Measurements from ENCODE around the gene NT5DC1. TPM values are rescaled to one million over a fixed set of nuclear protein-coding genes. Genes with fewer than 3 reads are reported as not detected.
A peak's percentile ranks its signal among the peaks of the same experiment; 100 is the strongest.
"Not testable (repeated sequence)": the region's sequence is repeated elsewhere in the genome, so short reads cannot be mapped to it uniquely, and the experiment has no call there.

NT5DC1 gene
- total RNA-seq, 1 experiment from 2014 or later = 37.7 TPM

DNA sequence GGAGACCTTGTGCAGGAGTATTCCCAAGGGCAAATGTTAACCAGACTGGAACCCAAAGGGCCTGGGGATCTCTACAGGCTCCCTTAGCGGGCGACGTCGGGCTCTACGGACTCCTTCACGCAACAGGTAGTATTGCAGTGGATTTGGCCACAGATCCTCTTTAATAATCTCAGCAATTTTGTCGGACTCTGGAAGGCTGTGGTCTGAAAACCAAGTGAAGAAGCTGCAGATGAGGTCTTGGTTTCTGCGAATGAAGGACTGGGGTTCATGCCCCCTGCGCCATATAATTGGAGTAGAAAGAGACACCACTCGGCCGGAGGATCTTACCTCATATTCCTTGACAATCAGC is 177.8 kb downstream of the NT5DC1 start:
- no peak for DNase-seq (ENCODE audit: low read depth, low spot score)
- in situ Hi-C loops (cut with HindIII; ENCODE audit: low pct_unique_long_range_greater_than_20kb, low sequenced_read_pairs) = no loop called here

DNA sequence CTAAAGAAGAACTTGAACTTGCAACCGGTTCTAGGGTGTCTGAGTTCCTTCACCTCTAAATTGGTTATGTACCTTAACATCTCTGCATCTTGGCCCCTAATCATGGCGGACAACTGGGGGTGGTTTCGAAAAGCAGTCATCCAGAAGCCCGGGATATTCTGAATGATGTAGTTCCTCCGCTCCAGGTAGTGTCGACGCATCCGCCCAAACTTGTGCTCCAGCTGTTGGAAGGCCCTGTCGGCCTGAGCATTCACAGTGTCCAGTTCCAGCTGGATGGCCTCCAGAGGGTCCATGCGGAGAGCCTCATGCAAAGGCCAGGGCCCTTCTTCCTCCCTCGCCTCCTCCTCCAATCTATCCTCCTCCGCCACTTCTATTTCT is 178.2 kb downstream of the NT5DC1 start:
- DNase-seq (ENCODE audit: low read depth, low spot score) = no peak
- in situ Hi-C loops (cut with HindIII; ENCODE audit: low pct_unique_long_range_greater_than_20kb, low sequenced_read_pairs) = no loop called here

DNA sequence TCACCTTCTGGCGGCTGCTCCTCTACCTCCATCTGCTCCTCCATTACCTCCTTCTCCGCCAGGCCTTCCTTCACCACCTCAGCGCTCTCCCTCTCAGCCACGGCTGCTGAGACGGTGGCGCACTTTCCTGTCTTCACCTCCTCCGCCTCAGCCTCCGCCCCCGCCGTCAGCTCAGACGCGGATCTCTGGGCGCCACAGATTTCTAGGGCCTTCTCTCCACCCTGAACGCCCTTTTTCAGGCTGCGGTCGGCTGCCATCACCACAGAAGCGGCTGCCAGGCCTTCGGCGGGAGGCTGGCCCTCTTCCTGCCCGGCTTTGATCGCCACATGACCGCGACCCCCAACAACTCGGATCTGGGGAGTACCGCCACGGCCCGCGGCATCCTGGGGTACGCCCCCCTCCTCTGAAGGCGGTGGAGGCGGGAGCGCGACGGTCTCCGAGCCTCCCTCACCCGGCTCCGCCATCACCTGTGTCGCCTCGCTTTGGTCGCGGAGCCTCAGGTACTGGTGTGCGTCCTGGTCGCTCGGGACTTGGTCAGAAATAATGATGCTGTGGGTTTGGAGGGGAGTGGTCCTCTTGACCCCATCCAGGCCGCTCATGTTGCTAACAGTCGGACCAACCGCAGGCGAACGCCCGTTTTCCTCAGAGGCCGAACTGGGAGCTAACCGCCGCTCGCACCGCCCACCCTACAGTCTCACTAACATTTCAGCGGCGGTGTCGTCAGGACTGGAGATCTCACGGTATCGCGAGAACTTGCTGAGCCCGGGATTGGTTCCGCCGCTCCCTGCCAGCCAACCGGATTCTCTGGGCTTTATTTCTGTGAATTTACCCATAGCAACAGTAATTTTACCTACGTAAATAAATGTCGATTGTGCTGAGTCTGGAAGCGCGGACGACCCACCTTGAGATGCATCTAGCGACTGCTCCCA is 178.8 kb downstream of the NT5DC1 start, which contains the start of gene TSPYL1:
Gene TSPYL1 (minus strand): TSS at position 699 of the 929 bp plus-strand sequence. CDS start 100 bp downstream, at position 599.
- in situ Hi-C loops (cut with HindIII; ENCODE audit: low pct_unique_long_range_greater_than_20kb, low sequenced_read_pairs) = no loop called here
- DNase-seq (ENCODE audit: low read depth, low spot score) = peak; percentile 96

DNA sequence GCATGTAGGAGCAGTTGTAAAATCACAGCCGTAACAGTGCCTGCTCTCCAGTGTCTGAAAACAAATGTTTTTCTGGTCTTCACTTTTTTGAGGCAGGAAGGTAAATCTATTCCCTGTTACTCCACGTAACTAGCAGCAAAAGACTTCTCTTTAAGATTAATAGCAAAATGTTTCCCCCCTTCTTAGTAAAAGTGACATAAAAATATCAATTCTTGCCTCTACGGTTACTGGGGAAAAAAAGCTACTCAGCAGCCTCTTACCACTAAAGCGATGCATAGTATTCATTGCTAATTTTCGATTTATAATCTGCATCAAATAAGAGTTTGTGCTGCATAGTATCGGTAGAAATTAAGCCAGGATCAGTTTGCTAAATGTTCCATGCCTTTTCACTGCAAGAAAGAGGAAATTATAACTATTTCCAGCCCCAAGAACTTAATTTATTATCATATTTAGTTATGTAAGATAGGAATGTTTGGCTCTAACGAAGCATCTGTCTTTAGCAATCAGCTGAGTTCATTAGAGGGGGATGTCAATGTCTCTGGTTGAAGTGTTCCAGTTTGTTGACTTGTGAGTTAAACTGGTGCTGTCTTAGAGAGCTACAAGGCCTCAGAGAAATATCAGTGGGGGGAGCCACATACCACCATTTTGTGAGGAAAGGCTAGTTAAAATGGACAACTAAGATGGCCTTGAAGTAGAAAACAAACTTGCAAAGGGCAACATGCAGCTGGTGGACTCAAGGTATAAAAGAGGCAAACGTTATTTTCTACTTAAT is 179.7 kb downstream of the NT5DC1 start:
- no peak for DNase-seq (ENCODE audit: low read depth, low spot score)
- in situ Hi-C loops (cut with HindIII; ENCODE audit: low pct_unique_long_range_greater_than_20kb, low sequenced_read_pairs) = no loop called here

DNA sequence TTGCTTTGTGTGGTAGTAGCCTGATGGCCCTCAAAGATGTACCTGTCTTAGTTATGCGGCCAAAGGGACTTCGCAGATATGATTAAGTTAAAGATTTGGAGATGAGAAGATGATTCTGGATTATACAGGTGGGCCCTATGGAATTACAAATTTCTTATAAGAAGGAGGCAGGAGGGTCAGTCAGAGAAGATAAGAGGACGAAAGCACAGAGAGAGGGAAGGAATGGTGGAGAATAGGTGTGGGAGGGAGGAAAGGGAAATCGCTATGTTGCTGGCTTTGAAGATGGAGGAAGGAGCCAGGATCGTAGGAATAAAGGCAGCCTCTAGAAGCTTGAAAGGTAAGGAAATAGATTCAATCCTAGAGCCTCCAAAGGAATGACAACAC is 180.3 kb downstream of the NT5DC1 start:
- no peak for DNase-seq (ENCODE audit: low read depth, low spot score)
- in situ Hi-C loops (cut with HindIII; ENCODE audit: low pct_unique_long_range_greater_than_20kb, low sequenced_read_pairs) = no loop called here

- DNase-seq (ENCODE audit: low read depth, low spot score) = no peak
- in situ Hi-C loops (cut with HindIII; ENCODE audit: low pct_unique_long_range_greater_than_20kb, low sequenced_read_pairs) = no loop called here
Observed at GRCh38 chr6:116282698-116283097, 182.0 kb downstream of the NT5DC1 start.

DNA sequence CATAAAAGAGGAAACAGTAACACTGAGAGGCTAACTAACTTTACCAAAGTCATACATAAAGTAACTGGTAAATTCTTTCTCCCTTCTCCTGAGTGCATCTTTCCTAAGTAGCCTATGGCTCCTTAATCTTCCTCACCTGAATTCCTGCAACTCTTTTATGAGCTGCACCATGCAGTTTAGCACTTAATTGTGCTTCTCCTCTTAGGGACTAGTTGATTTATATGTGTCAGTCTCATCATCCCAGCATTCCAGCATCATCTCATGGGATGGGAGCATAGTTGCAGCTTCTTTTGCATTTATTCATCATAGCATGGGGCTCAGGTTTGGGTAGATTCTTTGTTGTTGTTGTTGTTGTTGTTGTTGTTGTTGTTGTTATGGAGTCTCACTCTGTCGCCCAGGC is 182.5 kb downstream of the NT5DC1 start:
- DNase-seq (ENCODE audit: low read depth, low spot score) = no peak
- in situ Hi-C loops (cut with HindIII; ENCODE audit: low pct_unique_long_range_greater_than_20kb, low sequenced_read_pairs) = no loop called here

DNA sequence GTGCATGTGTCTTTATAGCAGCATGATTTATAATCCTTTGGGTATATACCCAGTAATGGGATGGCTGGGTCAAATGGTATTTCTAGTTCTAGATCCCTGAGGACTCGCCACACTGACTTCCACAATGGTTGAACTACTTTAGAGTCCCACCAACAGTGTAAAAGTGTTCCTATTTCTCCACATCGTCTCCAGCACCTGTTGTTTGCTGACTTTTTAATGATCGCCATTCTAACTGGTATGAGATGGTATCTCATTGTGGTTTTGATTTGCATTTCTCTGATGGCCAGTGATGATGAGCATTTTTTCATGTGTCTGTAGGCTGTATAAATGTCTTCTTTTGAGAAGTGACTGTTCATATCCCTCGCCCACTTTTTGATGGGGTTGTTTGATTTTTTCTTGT is 184.3 kb downstream of the NT5DC1 start:
- in situ Hi-C loops (cut with HindIII; ENCODE audit: low pct_unique_long_range_greater_than_20kb, low sequenced_read_pairs); DNase-seq (ENCODE audit: low read depth, low spot score): not testable (repeated sequence)

- in situ Hi-C loops (cut with HindIII; ENCODE audit: low pct_unique_long_range_greater_than_20kb, low sequenced_read_pairs) = no loop called here
- DNase-seq (ENCODE audit: low read depth, low spot score) = no peak
Observed at GRCh38 chr6:116286773-116287358, 186.2 kb downstream of the NT5DC1 start.

DNA sequence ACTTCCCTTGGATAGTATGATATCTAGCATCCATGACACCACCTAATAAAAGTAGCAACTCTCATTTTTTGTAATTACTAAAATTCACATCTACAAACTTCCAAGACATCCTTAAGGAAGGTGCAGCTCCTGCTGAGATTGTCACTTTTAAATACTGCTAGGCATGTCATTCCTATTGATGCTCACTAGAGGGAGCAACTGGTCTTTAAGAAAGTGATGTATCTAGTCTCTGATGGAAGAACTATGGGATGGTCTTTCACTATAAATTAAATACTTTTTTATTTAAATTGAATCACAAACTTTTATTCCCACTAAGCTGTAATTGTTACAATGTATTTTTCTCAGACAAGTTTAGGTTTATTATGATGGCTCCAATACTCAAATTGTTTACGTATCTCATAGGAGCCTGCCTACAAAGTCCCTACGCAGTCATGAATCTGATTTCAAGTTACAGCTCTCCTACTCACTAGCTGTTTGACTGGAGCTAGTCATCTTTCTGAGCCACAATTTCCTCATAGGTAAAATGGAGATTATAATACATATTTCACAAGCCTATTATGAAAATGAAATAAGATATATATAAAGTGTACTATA is 187.1 kb downstream of the NT5DC1 start:
- DNase-seq (ENCODE audit: low read depth, low spot score) = peak; percentile 72
- in situ Hi-C loops (cut with HindIII; ENCODE audit: low pct_unique_long_range_greater_than_20kb, low sequenced_read_pairs) = no loop called here

DNA sequence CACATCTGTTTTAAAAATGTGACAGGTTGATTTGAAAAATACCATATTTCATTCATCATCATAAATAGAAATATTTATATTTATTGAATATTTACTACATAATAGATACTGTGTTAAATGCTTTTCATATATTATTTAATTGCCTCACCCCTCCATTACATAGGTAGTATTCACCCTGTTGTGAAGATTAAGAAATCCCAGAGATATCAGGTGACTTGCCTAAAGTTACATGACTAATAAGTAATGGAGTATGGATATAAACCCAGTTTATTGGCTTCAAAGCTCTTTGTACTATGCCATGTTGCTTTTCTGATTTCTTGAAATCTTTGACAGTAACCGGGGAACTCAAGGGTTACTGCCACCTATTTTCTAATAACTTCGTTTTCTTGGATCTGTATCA is 189.2 kb downstream of the NT5DC1 start:
- DNase-seq (ENCODE audit: low read depth, low spot score) = no peak
- in situ Hi-C loops (cut with HindIII; ENCODE audit: low pct_unique_long_range_greater_than_20kb, low sequenced_read_pairs) = no loop called here

- in situ Hi-C loops (cut with HindIII; ENCODE audit: low pct_unique_long_range_greater_than_20kb, low sequenced_read_pairs) = no loop called here
- no peak for DNase-seq (ENCODE audit: low read depth, low spot score)
Observed at GRCh38 chr6:116290799-116291198, 190.1 kb downstream of the NT5DC1 start.

GRCh38 chr6:116291701-116292396 is 191.2 kb downstream of the NT5DC1 start:
- no peak for DNase-seq (ENCODE audit: low read depth, low spot score)
- in situ Hi-C loops (cut with HindIII; ENCODE audit: low pct_unique_long_range_greater_than_20kb, low sequenced_read_pairs) = no loop called here

DNA sequence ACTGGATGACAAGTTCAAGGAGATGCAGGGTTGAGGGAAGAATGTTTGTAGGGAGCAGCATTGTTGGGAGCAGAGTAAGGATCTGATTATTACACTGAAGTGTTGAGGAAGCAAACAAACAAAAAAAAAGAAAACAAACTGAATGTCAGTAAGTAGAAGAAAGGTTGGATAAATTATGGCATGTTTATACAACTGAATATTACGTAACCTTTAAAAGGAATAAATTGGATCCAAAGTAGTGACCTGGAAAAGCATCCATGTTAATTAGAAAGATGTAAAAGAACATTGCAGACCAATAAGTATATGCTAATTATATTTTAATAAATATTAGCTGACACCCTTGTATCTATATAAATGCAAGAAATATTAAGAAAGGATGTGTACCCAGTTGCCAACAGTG is 191.9 kb downstream of the NT5DC1 start:
- no peak for DNase-seq (ENCODE audit: low read depth, low spot score)
- in situ Hi-C loops (cut with HindIII; ENCODE audit: low pct_unique_long_range_greater_than_20kb, low sequenced_read_pairs) = no loop called here

DNA sequence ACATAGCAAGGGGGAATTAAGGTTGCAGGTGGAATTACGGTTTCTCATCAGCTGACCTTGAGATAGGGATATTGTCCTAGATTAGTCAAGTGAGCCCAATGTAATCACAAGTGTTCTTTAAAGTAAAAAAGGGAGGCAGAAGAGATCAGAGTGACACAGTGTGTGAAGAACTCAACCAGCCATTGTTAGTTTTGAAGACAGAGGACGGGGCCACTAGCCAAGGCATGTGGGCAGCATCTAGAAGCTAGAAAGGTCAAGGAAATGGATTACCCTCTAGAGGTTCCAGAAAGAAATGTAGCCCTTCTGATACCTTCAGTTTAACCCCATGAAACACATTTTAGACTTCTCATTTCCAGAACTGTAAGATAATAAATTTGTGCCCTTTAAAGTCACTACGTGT is 197.6 kb downstream of the NT5DC1 start:
- in situ Hi-C loops (cut with HindIII; ENCODE audit: low pct_unique_long_range_greater_than_20kb, low sequenced_read_pairs) = no loop called here
- no peak for DNase-seq (ENCODE audit: low read depth, low spot score)

- DNase-seq (ENCODE audit: low read depth, low spot score) = no peak
- in situ Hi-C loops (cut with HindIII; ENCODE audit: low pct_unique_long_range_greater_than_20kb, low sequenced_read_pairs) = no loop called here
Observed at GRCh38 chr6:116298973-116299372, 198.3 kb downstream of the NT5DC1 start.
